Measurements from ENCODE around the gene EZR. TPM values are rescaled to one million over a fixed set of nuclear protein-coding genes. Genes with fewer than 3 reads are reported as not detected.

EZR gene
- total RNA-seq, 1 experiment from 2014 or later: 1,402 TPM

GRCh38 chr6:158764926-158765325 lies 54.2 kb downstream of the EZR start:
- no TSS peak for BruUV-seq (replicated peaks)
- Histone ChIP-seq H3K9me3 (ENCODE audit: control insufficient read depth in 1 of 2, insufficient read depth in 1 of 2, low read depth in 1 of 2, low read length in 2 of 2) (no peaks in the 10 kb centered on the region), H3K9ac (ENCODE audit: low read length) (peak overlapping the region; percentile 40), H3K79me2 (ENCODE audit: insufficient read depth, low read length) (peaks cover 33% of the 10 kb centered on the region), H3K36me3 (ENCODE audit: control insufficient read depth in 1 of 2, insufficient read depth in 2 of 2, low read length in 2 of 2) (peaks cover 33 to 60% of the 10 kb centered on the region in 2 experiments), H3K9me2 (ENCODE audit: insufficient read depth) (no peaks in the 10 kb centered on the region), H3K4me3 (replicated peaks in 1 of 2; ENCODE audit: low read depth in 1 of 2, low read length in 2 of 2) (no peak overlapping the region), H3K27ac (ENCODE audit: low read depth, low read length) (peak overlapping the region; percentile 57), H4K20me1 (ENCODE audit: insufficient read depth) (peaks cover 13% of the 10 kb centered on the region; the same call in 1 of the 2 replicates), H2AFZ (ENCODE audit: low read depth, low read length, poor library complexity, severe bottlenecking) (no peak overlapping the region), H3K27me3 (ENCODE audit: insufficient read depth, low read length) (no peaks in the 10 kb centered on the region), H3K4me1 (ENCODE audit: control insufficient read depth in 1 of 2, insufficient read depth in 2 of 2, low read length in 2 of 2) (peaks cover 25 to 100% of the 10 kb centered on the region in 2 experiments; a peak in 3 of 4 replicates), H3K4me2 (ENCODE audit: low read length) (no peak overlapping the region)
- ATAC-seq (peak; percentile 5), DNase-seq (ENCODE audit: low read depth, low spot score) (no peak)
- TF ChIP-seq POLR2AphosphoS5 (IDR thresholded peaks at IDR 0.05; ENCODE audit: low read depth, low read length) (peak; percentile 2; the same call in 1 of the 2 replicates), JUND (IDR thresholded peaks at IDR 0.05) (no peak)
- intact Hi-C loops (cut with micrococcal nuclease): loop anchor here (10.0 kb wide), 1 partner anchor 340 kb away; no protein-coding TSS in a partner anchor
- ChIA-PET RAD21 (ENCODE audit: low non-redundant PET in 1 of 2, low total read pairs in 2 of 2, uncharacterized antibody in 2 of 2, unreplicated experiment in 2 of 2) (interaction anchor here in 1 of 2 experiments (0.5 kb wide), 1 partner anchor 39 kb away, joined by 3 read pairs; no protein-coding TSS in a partner anchor), CTCF (interaction anchor here (1.4 to 2.8 kb wide), 2 partner anchors 46 to 59 kb away, joined by 4 to 13 read pairs; no protein-coding TSS in a partner anchor), POLR2A (interaction anchor here (0.8 to 9.3 kb wide), 5 partner anchors 15 to 104 kb away, joined by 3 to 39 read pairs (median 5); no protein-coding TSS in a partner anchor)

GRCh38 chr6:158764183-158764849 lies 54.9 kb downstream of the EZR start:
- Histone ChIP-seq H4K20me1 (ENCODE audit: insufficient read depth) (peaks cover 8% of the 10 kb centered on the region; the same call in 1 of the 2 replicates), H3K4me3 (replicated peaks in 1 of 2; ENCODE audit: low read depth in 1 of 2, low read length in 2 of 2) (no peak overlapping the region), H3K27ac (ENCODE audit: low read depth, low read length) (peak overlapping the region; percentile 57), H3K9me2 (ENCODE audit: insufficient read depth) (no peaks in the 10 kb centered on the region), H3K27me3 (ENCODE audit: insufficient read depth, low read length) (no peaks in the 10 kb centered on the region), H3K9me3 (ENCODE audit: control insufficient read depth in 1 of 2, insufficient read depth in 1 of 2, low read depth in 1 of 2, low read length in 2 of 2) (no peaks in the 10 kb centered on the region), H3K4me2 (ENCODE audit: low read length) (no peak overlapping the region), H3K9ac (ENCODE audit: low read length) (peak overlapping the region; percentile 40), H2AFZ (ENCODE audit: low read depth, low read length, poor library complexity, severe bottlenecking) (no peak overlapping the region), H3K4me1 (ENCODE audit: control insufficient read depth in 1 of 2, insufficient read depth in 2 of 2, low read length in 2 of 2) (peaks cover 28 to 100% of the 10 kb centered on the region in 2 experiments; a peak in 3 of 4 replicates), H3K79me2 (ENCODE audit: insufficient read depth, low read length) (peaks cover 26% of the 10 kb centered on the region), H3K36me3 (ENCODE audit: control insufficient read depth in 1 of 2, insufficient read depth in 2 of 2, low read length in 2 of 2) (peaks cover 30 to 54% of the 10 kb centered on the region in 2 experiments)
- intact Hi-C loops (cut with micrococcal nuclease): loop anchor here (10.0 kb wide), 1 partner anchor 340 kb away; no protein-coding TSS in a partner anchor
- POLR2A ChIA-PET: interaction anchor here (0.9 to 9.3 kb wide), 6 partner anchors 20 to 104 kb away, joined by 3 to 39 read pairs (median 3); no protein-coding TSS in a partner anchor
- CTCF ChIA-PET: interaction anchor here (2.3 to 2.8 kb wide), 3 partner anchors 46 to 58 kb away, joined by 10 to 13 read pairs (median 11); no protein-coding TSS in a partner anchor
- DNase-seq (ENCODE audit: low read depth, low spot score): no peak
- BruUV-seq (replicated peaks): no TSS peak
- ATAC-seq: peak; percentile 32
- RAD21 ChIA-PET (ENCODE audit: low non-redundant PET in 1 of 2, low total read pairs in 2 of 2, uncharacterized antibody in 2 of 2, unreplicated experiment in 2 of 2): interaction anchor here in 1 of 2 experiments (0.5 kb wide), 1 partner anchor 39 kb away, joined by 3 read pairs; no protein-coding TSS in a partner anchor
- TF ChIP-seq POLR2A (IDR thresholded peaks at IDR 0.05; ENCODE audit: borderline replicate concordance, extremely low read depth, insufficient read depth, insufficient read length) (no peak), ELF1 (IDR thresholded peaks at IDR 0.05; ENCODE audit: borderline replicate concordance, low read depth) (no peak), POLR2AphosphoS5 (IDR thresholded peaks at IDR 0.05; ENCODE audit: low read depth, low read length) (peak; percentile 87), ZBTB33 (IDR thresholded peaks at IDR 0.05; ENCODE audit: extremely low read depth, insufficient replicate concordance, low read length) (peak; percentile 75), ATF3 (IDR thresholded peaks at IDR 0.05) (no peak)

Data from HCT116 (cell line).